K562 treated with DMSO at 1 percent for 4 hours (cell line): ENCODE data around the gene RIC3. TPM values are rescaled to one million over a fixed set of nuclear protein-coding genes. Genes with fewer than 3 reads are reported as not detected.

Source experiments
- total RNA-seq: library from RNA; unstranded; fragments of 300-600 nt; gene quantifications from 2 replicates; pipeline ENCODE4 v1.2.3, GENCODE V29; 2022; ENCODE audit not compliant: insufficient read depth

The RIC3 gene
- total RNA-seq = not detected in 2 replicates

GRCh38 chr11:8168485-8169257, at the start of gene RIC3:
Gene RIC3 (minus strand): TSS chr11:8169025. CDS start chr11:8168989, 36 bp downstream.

GRCh38 chr11:8080674-8081590, 87.9 kb downstream of the RIC3 start, which contains the start of gene TUB:
Gene TUB (plus strand): TSS chr11:8081211. CDS start chr11:8081511, 300 bp downstream.

Other genes starting within 250 kb of the RIC3 start
- not detected in 2 replicates for gene OR10A6, start 237.8 kb downstream of the RIC3 start, total RNA-seq
- not detected in 2 replicates for gene OR10A3, start 227.3 kb downstream of the RIC3 start, total RNA-seq
- not detected in 2 replicates for gene NLRP10, start 203.6 kb downstream of the RIC3 start, total RNA-seq
- gene EIF3F, start 181.7 kb downstream of the RIC3 start, total RNA-seq = 717 and 791 TPM in 2 replicates
- gene TUB, start 87.8 kb downstream of the RIC3 start, total RNA-seq = not detected in 2 replicates
- gene LMO1, start 94.9 kb upstream of the RIC3 start, total RNA-seq = not detected in 2 replicates